Ishikawa (cell line): ENCODE data around the gene BRD9.

Source experiments
- CEBPB ChIP-seq: IDR thresholded peaks from 2 replicates; pipeline ENCODE4 v1.6.1; 2012
- CREB1 ChIP-seq: IDR thresholded peaks from 2 replicates; pipeline ENCODE4 v1.6.1; 2012; ENCODE audit warnings: low read depth
- EGR1 ChIP-seq: IDR thresholded peaks from 2 replicates; pipeline ENCODE4 v1.6.1; 2012
- EP300 ChIP-seq: IDR thresholded peaks from 2 replicates; pipeline ENCODE4 v1.6.1; 2012; ENCODE audit warnings: borderline replicate concordance
- FOXM1 ChIP-seq: IDR thresholded peaks from 2 replicates; pipeline ENCODE4 v1.6.1; 2012; ENCODE audit warnings: low read depth, borderline replicate concordance
- NFIC ChIP-seq: IDR thresholded peaks from 2 replicates; pipeline ENCODE4 v1.6.1; 2012
- RAD21 ChIP-seq: IDR thresholded peaks from 2 replicates; pipeline ENCODE4 v1.6.1; 2012; ENCODE audit warnings: low read depth
- TAF1 ChIP-seq: IDR thresholded peaks from 2 replicates; pipeline ENCODE4 v1.6.1; 2012; ENCODE audit warnings: low read depth, mild to moderate bottlenecking
- TCF12 ChIP-seq: IDR thresholded peaks from 2 replicates; pipeline ENCODE4 v1.6.1; 2012; ENCODE audit warnings: low read depth
- TEAD4 ChIP-seq: IDR thresholded peaks from 2 replicates; pipeline ENCODE4 v1.6.1; 2012
- YY1 ChIP-seq: IDR thresholded peaks from 2 replicates; pipeline ENCODE4 v1.6.1; 2012; ENCODE audit warnings: low read depth
- ZBTB7A ChIP-seq: IDR thresholded peaks from 2 replicates; pipeline ENCODE4 v1.6.1; 2012; ENCODE audit warnings: low read depth
- TF ChIP-seq, protein P1 (sequence below): IDR thresholded peaks from 2 replicates; pipeline ENCODE4 v1.6.1; 2012
- TF ChIP-seq, protein P2 (sequence below): IDR thresholded peaks from 2 replicates; pipeline ENCODE4 v1.6.1; 2012
- TF ChIP-seq, protein P3 (sequence below): IDR thresholded peaks from 2 replicates; pipeline ENCODE4 v1.6.1; 2012; ENCODE audit warnings: low read depth, mild to moderate bottlenecking

BRD9 gene

DNA sequence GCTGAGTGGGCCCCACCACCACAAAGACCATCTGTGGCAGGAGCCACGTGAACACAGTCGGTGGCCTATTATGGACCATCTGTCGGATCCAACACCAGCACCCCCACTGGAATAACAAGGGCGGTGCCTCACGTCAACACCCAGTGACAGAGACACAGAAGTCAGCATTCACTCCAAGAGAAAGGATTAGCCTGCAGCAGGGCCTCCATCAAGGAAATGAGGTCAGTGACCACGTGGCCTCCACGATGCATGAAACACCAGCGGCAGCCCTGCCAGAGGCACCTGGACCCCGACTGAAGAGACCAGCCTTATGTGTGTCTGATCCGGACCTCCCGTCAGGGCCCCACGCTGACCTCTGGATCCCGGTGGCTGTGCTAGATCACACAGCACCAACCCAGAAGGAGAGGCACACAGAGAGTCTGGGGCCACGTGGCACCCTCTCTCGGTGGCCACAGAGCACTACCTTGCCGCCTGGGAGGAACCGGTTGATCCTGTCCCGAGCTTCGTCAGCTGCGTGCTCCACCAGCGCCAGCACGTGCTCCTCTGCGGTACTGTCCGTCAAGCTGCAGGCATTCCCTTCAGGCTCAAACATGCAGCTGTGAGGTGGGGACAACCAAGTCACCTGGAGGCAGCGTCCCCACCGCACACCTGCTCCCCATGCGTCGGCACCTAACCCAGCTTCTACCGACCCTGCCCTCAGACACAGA is 9.0 kb downstream of the BRD9 start:
- no peak for TF ChIP-seq TEAD4

DNA sequence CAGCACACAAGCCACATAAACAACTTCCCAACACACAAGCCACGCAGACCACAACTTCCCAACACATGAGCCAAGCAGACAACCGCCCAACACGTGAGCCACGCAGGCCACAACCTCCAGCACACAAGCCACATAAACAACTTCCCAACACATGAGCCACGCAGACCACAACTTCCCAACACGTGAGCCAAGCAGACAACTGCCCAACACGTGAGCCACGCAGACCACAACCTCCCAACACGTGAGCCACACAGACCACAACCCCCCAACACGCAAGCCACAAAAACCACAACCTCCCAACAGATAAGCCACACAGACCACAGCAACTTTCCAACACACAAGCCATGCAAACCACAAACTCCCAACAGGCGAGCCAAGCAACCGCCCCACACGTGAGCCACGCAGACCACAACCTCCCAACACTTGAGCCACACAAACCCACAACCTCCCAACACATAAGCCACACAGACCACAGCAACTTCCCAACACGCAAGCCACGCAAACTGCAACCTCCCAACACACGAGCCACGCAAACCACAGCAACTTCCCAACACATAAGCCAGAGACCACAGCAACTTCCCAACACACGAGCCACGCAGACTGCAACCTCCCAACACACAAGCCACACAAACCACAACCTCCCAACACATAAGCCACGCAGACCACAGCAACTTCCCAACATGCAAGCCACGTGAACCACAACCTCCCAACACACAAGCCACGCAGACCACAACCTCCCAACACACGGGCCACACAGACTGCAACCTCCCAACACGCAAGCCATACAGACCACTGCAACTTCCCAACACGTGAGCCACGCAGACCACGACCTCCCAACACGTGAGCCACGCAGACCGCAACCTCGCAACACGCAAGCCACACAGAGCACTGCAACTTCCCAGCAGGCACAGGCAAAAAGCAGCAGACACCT is 10.1 kb downstream of the BRD9 start:
- no peak for TF ChIP-seq CREB1
- TF ChIP-seq, protein P1, sequence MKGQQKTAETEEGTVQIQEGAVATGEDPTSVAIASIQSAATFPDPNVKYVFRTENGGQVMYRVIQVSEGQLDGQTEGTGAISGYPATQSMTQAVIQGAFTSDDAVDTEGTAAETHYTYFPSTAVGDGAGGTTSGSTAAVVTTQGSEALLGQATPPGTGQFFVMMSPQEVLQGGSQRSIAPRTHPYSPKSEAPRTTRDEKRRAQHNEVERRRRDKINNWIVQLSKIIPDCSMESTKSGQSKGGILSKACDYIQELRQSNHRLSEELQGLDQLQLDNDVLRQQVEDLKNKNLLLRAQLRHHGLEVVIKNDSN, result no peak
- TF ChIP-seq, protein P2, sequence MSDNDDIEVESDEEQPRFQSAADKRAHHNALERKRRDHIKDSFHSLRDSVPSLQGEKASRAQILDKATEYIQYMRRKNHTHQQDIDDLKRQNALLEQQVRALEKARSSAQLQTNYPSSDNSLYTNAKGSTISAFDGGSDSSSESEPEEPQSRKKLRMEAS, result no peak
- no peak for TF ChIP-seq NFIC
- TF ChIP-seq YY1, result no peak
- no peak for TF ChIP-seq CEBPB
- no peak for TF ChIP-seq EGR1
- TF ChIP-seq, protein P3, sequence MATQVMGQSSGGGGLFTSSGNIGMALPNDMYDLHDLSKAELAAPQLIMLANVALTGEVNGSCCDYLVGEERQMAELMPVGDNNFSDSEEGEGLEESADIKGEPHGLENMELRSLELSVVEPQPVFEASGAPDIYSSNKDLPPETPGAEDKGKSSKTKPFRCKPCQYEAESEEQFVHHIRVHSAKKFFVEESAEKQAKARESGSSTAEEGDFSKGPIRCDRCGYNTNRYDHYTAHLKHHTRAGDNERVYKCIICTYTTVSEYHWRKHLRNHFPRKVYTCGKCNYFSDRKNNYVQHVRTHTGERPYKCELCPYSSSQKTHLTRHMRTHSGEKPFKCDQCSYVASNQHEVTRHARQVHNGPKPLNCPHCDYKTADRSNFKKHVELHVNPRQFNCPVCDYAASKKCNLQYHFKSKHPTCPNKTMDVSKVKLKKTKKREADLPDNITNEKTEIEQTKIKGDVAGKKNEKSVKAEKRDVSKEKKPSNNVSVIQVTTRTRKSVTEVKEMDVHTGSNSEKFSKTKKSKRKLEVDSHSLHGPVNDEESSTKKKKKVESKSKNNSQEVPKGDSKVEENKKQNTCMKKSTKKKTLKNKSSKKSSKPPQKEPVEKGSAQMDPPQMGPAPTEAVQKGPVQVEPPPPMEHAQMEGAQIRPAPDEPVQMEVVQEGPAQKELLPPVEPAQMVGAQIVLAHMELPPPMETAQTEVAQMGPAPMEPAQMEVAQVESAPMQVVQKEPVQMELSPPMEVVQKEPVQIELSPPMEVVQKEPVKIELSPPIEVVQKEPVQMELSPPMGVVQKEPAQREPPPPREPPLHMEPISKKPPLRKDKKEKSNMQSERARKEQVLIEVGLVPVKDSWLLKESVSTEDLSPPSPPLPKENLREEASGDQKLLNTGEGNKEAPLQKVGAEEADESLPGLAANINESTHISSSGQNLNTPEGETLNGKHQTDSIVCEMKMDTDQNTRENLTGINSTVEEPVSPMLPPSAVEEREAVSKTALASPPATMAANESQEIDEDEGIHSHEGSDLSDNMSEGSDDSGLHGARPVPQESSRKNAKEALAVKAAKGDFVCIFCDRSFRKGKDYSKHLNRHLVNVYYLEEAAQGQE, result no peak

DNA sequence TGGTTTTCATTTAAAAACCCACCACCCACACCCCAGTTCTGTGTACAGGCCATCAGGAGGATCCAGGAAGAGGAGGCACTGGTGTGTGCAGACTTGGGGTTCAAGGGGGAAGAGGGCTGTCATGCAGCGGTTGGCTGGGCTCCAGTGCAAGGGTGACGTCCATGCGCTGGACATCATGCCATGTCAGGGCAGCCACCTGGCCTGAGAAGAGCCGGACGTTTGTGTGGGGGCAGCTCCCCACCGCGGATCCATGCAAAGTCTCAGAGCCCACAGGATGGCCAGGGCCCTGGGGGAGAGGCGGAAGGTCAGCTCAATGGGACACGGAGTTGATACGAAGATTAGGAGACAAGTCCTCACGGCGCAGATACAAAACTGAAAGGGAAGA is 11.1 kb downstream of the BRD9 start:
- TF ChIP-seq TCF12, result no peak
- TF ChIP-seq, protein P2, result no peak
- TF ChIP-seq TAF1, result no peak
- TF ChIP-seq RAD21, result no peak

DNA sequence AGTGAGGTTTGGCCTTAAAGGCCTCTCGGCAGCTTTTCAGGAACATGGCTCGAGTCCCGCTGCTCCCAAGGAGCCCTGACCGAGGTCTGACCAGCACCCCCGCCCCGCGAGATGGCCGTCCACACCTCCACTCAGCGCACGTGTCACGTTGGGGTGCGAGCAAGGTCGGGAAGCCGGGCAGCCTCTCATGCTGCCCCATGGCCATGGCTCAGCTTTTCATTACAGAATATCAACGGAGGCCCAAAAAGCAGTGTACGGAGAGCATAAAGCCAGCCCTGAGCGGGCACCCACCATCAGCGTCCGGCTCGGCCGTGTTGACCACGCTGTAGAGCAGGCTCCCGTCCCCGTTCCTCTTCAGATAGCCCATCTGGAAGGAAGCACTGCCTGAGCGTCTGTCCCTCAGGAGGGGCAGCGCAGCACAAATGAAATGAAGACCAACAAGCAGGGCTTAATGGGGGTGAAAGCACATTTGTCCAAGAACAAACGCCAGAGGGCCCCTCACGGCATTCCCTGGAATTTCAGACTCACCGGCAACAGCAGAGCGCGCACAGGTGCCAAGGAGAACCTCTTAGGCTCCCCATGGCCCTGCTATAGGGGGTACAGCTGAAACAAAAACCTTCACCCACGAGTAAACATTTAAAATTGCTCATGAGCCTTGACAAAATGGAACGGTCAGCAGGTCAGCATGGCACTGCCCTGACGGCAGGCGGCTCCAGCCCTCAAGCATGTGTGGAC is 11.6 kb downstream of the BRD9 start:
- no peak for TF ChIP-seq FOXM1
- TF ChIP-seq TCF12, result no peak
- TF ChIP-seq, protein P2, result no peak
- TF ChIP-seq NFIC, result no peak
- TF ChIP-seq YY1, result no peak
- no peak for TF ChIP-seq TEAD4
- no peak for TF ChIP-seq CEBPB
- TF ChIP-seq ZBTB7A, result no peak
- TF ChIP-seq TAF1, result no peak
- TF ChIP-seq CREB1, result no peak
- TF ChIP-seq, protein P3, result no peak
- TF ChIP-seq EP300, result no peak

DNA sequence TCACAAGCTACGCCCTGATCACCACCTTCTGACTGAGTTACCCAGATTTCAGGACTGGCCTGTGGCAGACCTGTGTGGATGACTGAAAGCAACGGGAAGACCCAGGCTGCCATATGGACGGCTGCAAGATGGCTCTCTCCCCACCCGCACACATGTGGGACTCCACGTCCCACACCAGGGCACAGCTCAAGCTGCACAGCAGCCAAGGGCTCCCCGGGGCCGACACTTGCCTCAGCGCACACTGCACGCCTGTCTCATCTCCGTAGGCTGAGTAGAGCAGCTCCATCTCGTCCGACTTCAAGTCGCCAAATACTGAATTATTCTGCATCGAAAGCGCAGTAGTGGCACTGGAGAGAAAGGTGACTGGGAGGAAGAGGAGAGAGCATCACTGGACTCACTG is 14.5 kb downstream of the BRD9 start:
- TF ChIP-seq YY1 (no peak), CEBPB (no peak), ZBTB7A (no peak), EGR1 (no peak), NFIC (no peak), TEAD4 (no peak), RAD21 (no peak), CREB1 (no peak), TCF12 (no peak), EP300 (no peak), TAF1 (no peak), FOXM1 (no peak)
- TF ChIP-seq, protein P3, result no peak
- TF ChIP-seq, protein P2, result no peak
- TF ChIP-seq, protein P1, result no peak
